ENCODE data around the gene SEC14L2.
"Not testable (repeated sequence)": the region's sequence is repeated elsewhere in the genome, so short reads cannot be mapped to it uniquely, and the experiment has no call there.

Gene SEC14L2

GRCh38 chr22:30402028-30402765 is 5.4 kb downstream of the SEC14L2 start:
- no peak overlapping the region for H2AFZ ChIP-seq (ENCODE audit: low read depth, low read length, severe bottlenecking)
- no peak overlapping the region for H3K9ac ChIP-seq (ENCODE audit: low read length)
- H3K9me3 ChIP-seq (ENCODE audit: insufficient read depth, low read length): no peaks in the 10 kb centered on the region
- H3F3A ChIP-seq (ENCODE audit: insufficient read depth): no peaks in the 10 kb centered on the region
- H3K79me2 ChIP-seq (ENCODE audit: insufficient read depth, low read length): no peaks in the 10 kb centered on the region
- H3K4me3 ChIP-seq (ENCODE audit: insufficient read depth, low read length, poor library complexity, severe bottlenecking): no peak overlapping the region
- H3K9me2 ChIP-seq (replicated peaks; ENCODE audit: insufficient read depth, low read length): no peaks in the 10 kb centered on the region
- no peaks in the 10 kb centered on the region for H3K36me3 ChIP-seq (ENCODE audit: low read length)
- no peaks in the 10 kb centered on the region for H4K20me1 ChIP-seq (ENCODE audit: low read depth, low read length)
- H3K27ac ChIP-seq (ENCODE audit: low read depth, low read length): no peak overlapping the region
- TF ChIP-seq CTCF (IDR thresholded peaks at IDR 0.05; ENCODE audit: insufficient read depth, low read length, poor library complexity, severe bottlenecking) (no peak), EZH2phosphoT487 (conservative IDR thresholded peaks at IDR 0.05; ENCODE audit: low read length) (no peak)
- H3K4me2 ChIP-seq (ENCODE audit: low read depth, low read length, poor library complexity, severe bottlenecking): no peak overlapping the region
- no peaks in the 10 kb centered on the region for H3K27me3 ChIP-seq (ENCODE audit: low read length)

- not testable (repeated sequence) for H3K9me2 ChIP-seq (replicated peaks; ENCODE audit: insufficient read depth, low read length); H3K4me3 ChIP-seq (ENCODE audit: insufficient read depth, low read length, poor library complexity, severe bottlenecking); H4K20me1 ChIP-seq (ENCODE audit: low read depth, low read length); H3K27ac ChIP-seq (ENCODE audit: low read depth, low read length); H2AFZ ChIP-seq (ENCODE audit: low read depth, low read length, severe bottlenecking); H3K27me3 ChIP-seq (ENCODE audit: low read length); H3K79me2 ChIP-seq (ENCODE audit: insufficient read depth, low read length); H3K36me3 ChIP-seq (ENCODE audit: low read length); H3K4me2 ChIP-seq (ENCODE audit: low read depth, low read length, poor library complexity, severe bottlenecking); H3K9ac ChIP-seq (ENCODE audit: low read length); H3F3A ChIP-seq (ENCODE audit: insufficient read depth); H3K9me3 ChIP-seq (ENCODE audit: insufficient read depth, low read length)
These were observed 5.9 kb downstream of the SEC14L2 start for GRCh38 chr22:30402766-30403104.

- no peaks in the 10 kb centered on the region for H3F3A ChIP-seq (ENCODE audit: insufficient read depth)
- no peaks in the 10 kb centered on the region for H3K27me3 ChIP-seq (ENCODE audit: low read length)
- no peak overlapping the region for H3K9ac ChIP-seq (ENCODE audit: low read length)
- no peak overlapping the region for H2AFZ ChIP-seq (ENCODE audit: low read depth, low read length, severe bottlenecking)
- no peaks in the 10 kb centered on the region for H3K9me2 ChIP-seq (replicated peaks; ENCODE audit: insufficient read depth, low read length)
- H3K4me3 ChIP-seq (ENCODE audit: insufficient read depth, low read length, poor library complexity, severe bottlenecking): no peak overlapping the region
- H3K27ac ChIP-seq (ENCODE audit: low read depth, low read length): no peak overlapping the region
- TF ChIP-seq CTCF (IDR thresholded peaks at IDR 0.05; ENCODE audit: insufficient read depth, low read length, poor library complexity, severe bottlenecking): no peak
- no peak for TF ChIP-seq EZH2phosphoT487 (conservative IDR thresholded peaks at IDR 0.05; ENCODE audit: low read length)
- no peaks in the 10 kb centered on the region for H3K79me2 ChIP-seq (ENCODE audit: insufficient read depth, low read length)
- H4K20me1 ChIP-seq (ENCODE audit: low read depth, low read length): no peaks in the 10 kb centered on the region
- H3K4me2 ChIP-seq (ENCODE audit: low read depth, low read length, poor library complexity, severe bottlenecking): no peak overlapping the region
- no peaks in the 10 kb centered on the region for H3K9me3 ChIP-seq (ENCODE audit: insufficient read depth, low read length)
- no peaks in the 10 kb centered on the region for H3K36me3 ChIP-seq (ENCODE audit: low read length)
These were observed 7.5 kb downstream of the SEC14L2 start for GRCh38 chr22:30404307-30404706.

GRCh38 chr22:30405731-30406130 is 8.9 kb downstream of the SEC14L2 start:
- no peaks in the 10 kb centered on the region for H3K79me2 ChIP-seq (ENCODE audit: insufficient read depth, low read length)
- TF ChIP-seq EZH2phosphoT487 (conservative IDR thresholded peaks at IDR 0.05; ENCODE audit: low read length): no peak
- no peak for TF ChIP-seq CTCF (IDR thresholded peaks at IDR 0.05; ENCODE audit: insufficient read depth, low read length, poor library complexity, severe bottlenecking)
- no peak overlapping the region for H3K4me3 ChIP-seq (ENCODE audit: insufficient read depth, low read length, poor library complexity, severe bottlenecking)
- H3K27me3 ChIP-seq (ENCODE audit: low read length): no peaks in the 10 kb centered on the region
- H3K9me3 ChIP-seq (ENCODE audit: insufficient read depth, low read length): no peaks in the 10 kb centered on the region
- H4K20me1 ChIP-seq (ENCODE audit: low read depth, low read length): no peaks in the 10 kb centered on the region
- no peak overlapping the region for H3K4me2 ChIP-seq (ENCODE audit: low read depth, low read length, poor library complexity, severe bottlenecking)
- H3K36me3 ChIP-seq (ENCODE audit: low read length): no peaks in the 10 kb centered on the region
- H3K9ac ChIP-seq (ENCODE audit: low read length): no peak overlapping the region
- H3K27ac ChIP-seq (ENCODE audit: low read depth, low read length): no peak overlapping the region
- no peaks in the 10 kb centered on the region for H3K9me2 ChIP-seq (replicated peaks; ENCODE audit: insufficient read depth, low read length)
- H3F3A ChIP-seq (ENCODE audit: insufficient read depth): no peaks in the 10 kb centered on the region
- H2AFZ ChIP-seq (ENCODE audit: low read depth, low read length, severe bottlenecking): no peak overlapping the region
